K562 (cell line): Measurements from ENCODE around the gene SCPEP1. TPM values are rescaled to one million over a fixed set of nuclear protein-coding genes. Genes with fewer than 3 reads are reported as not detected.

ENCODE experiments used
- ATAC-seq: fragments of 200-7000 bp; cut with Tn5 transposase; 3 replicates; pipeline ENCODE4 v1.9.1; 2020; ENCODE audit warnings: moderate library complexity
- BruUV-seq: library from RNA; stranded (reverse); fragments of 400-500 nt; replicated peaks from 2 replicates; lab custom pipeline; 2021; lab: Mats Ljungman, UMichigan
- CTCF ChIA-PET: fragments of 300-600 bp; formaldehyde crosslinking; extraction: SDS; loops from one replicate; lab custom pipeline; 2021; ENCODE audit warnings: low intra/inter-chr PET ratio; lab: Yijun Ruan, JAX
- POLR2A ChIA-PET: fragments of 300-600, 350-650 bp; sonication (Branson Sonifier 250); formaldehyde crosslinking; extraction: SDS; loops from one replicate; lab custom pipeline; 2021; ENCODE audit warnings: antibody characterized with exemption, inconsistent platforms; lab: Yijun Ruan, JAX
- DNase-seq, 4 experiments: peaks; one replicate each; pipeline versions ENCODE4 v3.0.0 to v3.0.0-alpha.2; 2011 to 2018; ENCODE audit warnings: low spot score in 3 of 4, mixed read lengths in 3 of 4; ENCODE audit errors: extremely low read depth in 1 of 4
- FAIRE-seq: peaks from 2 replicates; lab custom pipeline; 2011; peaks lifted over from hg19 to GRCh38; lab: Jason Lieb, UNC
- H2AFZ ChIP-seq: 2 replicates; pipeline ENCODE4 v1.6.0; 2011; ENCODE audit warnings: low read depth, low read length, control low read depth, inconsistent platforms
- H3K27ac ChIP-seq: fragments of 200-600 bp; 3 replicates; pipeline ENCODE4 v1.8.0; 2011; ENCODE audit warnings: low read depth, mild to moderate bottlenecking, control low read depth, inconsistent platforms, low read length, moderate library complexity, mixed read lengths; ENCODE audit errors: extremely low read depth
- H3K27me3 ChIP-seq, 2 experiments: fragments of 300-600 bp in 1 of 2; 2 replicates in 1 of 2; 3 replicates in 1 of 2; pipeline versions ENCODE4 v1.6.0 to v1.8.0; 2011; ENCODE audit warnings: inconsistent platforms in 2 of 2, low read length in 2 of 2, mild to moderate bottlenecking in 1 of 2, mixed read lengths in 1 of 2, moderate library complexity in 1 of 2; ENCODE audit not compliant: control insufficient read depth in 2 of 2, insufficient read depth in 2 of 2
- H3K36me3 ChIP-seq: fragments of 300-600 bp; 3 replicates; pipeline ENCODE4 v1.8.0; 2011; ENCODE audit warnings: mild to moderate bottlenecking, low read length, inconsistent platforms; ENCODE audit not compliant: control insufficient read depth, insufficient read depth
- H3K4me1 ChIP-seq, 2 experiments: fragments of 200-600 bp in 1 of 2; replicated peaks in 1 of 2; 2 replicates in 1 of 2; 3 replicates in 1 of 2; pipeline versions ENCODE4 v1.5.1 to v1.8.0; 2011; ENCODE audit warnings: inconsistent platforms in 2 of 2, low read length in 2 of 2, mild to moderate bottlenecking in 1 of 2, mixed read lengths in 1 of 2, moderate library complexity in 1 of 2; ENCODE audit not compliant: control insufficient read depth in 2 of 2, insufficient read depth in 2 of 2
- H3K4me2 ChIP-seq: 2 replicates; pipeline ENCODE4 v1.6.1; 2011; ENCODE audit warnings: low read length, control low read depth, inconsistent platforms, mixed read lengths; ENCODE audit not compliant: insufficient read depth
- H3K4me3 ChIP-seq: fragments of 200-600 bp; sonication (generic), shearing (Covaris generic); 2 replicates; pipeline ENCODE4 v1.5.1; 2016; ENCODE audit warnings: control low read depth, inconsistent platforms
- H3K79me2 ChIP-seq: fragments of 200-600 bp; 3 replicates; pipeline ENCODE4 v1.8.0; 2011; ENCODE audit warnings: low read length, inconsistent platforms; ENCODE audit not compliant: control insufficient read depth, insufficient read depth
- H3K9ac ChIP-seq, 2 experiments: 2 replicates each; pipeline versions ENCODE4 v1.6.0 to v1.6.1; 2011; ENCODE audit warnings: low read depth in 2 of 2, low read length in 2 of 2, control low read depth in 1 of 2, inconsistent platforms in 1 of 2, mild to moderate bottlenecking in 1 of 2, mixed read lengths in 1 of 2; ENCODE audit not compliant: insufficient read depth in 1 of 2
- H3K9me1 ChIP-seq: one replicate; pipeline ENCODE4 v1.6.0; 2011; ENCODE audit warnings: inconsistent platforms, mild to moderate bottlenecking, low read length, moderate library complexity; ENCODE audit not compliant: control insufficient read depth, insufficient read depth
- H3K9me3 ChIP-seq: replicated peaks from 2 replicates; pipeline ENCODE4 v1.5.1; 2011; ENCODE audit warnings: low read depth, low read length, inconsistent platforms; ENCODE audit not compliant: control insufficient read depth, insufficient read depth
- H4K20me1 ChIP-seq: replicated peaks from 2 replicates; pipeline ENCODE4 v1.6.1; 2011; ENCODE audit warnings: low read length, inconsistent platforms, mixed read lengths; ENCODE audit not compliant: control insufficient read depth, insufficient read depth
- USF1 ChIP-seq: sonication (generic); formaldehyde crosslinking; IDR thresholded peaks from 2 replicates; pipeline ENCODE4 v1.9.0; 2022; ENCODE audit warnings: mild to moderate bottlenecking, missing genetic modification reagents
- ZNF431 ChIP-seq: sonication (generic); formaldehyde crosslinking; IDR thresholded peaks from 2 replicates; pipeline ENCODE4 v1.8.0; 2022; ENCODE audit warnings: mild to moderate bottlenecking, missing genetic modification reagents
- ZNF830 ChIP-seq: fragments of 250-450 bp; sonication (Bioruptor Pico); IDR thresholded peaks from 2 replicates; pipeline ENCODE4 v1.5.0; 2021; ENCODE audit warnings: mild to moderate bottlenecking
- WGBS: fragments of 100-300 bp; shearing (Covaris generic); methylation state at CpG from one replicate; pipeline ENCODE4 v1.1.6; 2016; ENCODE audit warnings: low coverage, mixed read lengths; ENCODE audit not compliant: insufficient coverage; ENCODE audit errors: missing lambda C conversion rate; 5-methylcytosine and 5-hydroxymethylcytosine counted together
- in situ Hi-C: fragments of 300-500 bp; cut with MboI; formaldehyde crosslinking; loops from 4 replicates; pipeline ENCODE4 v1.15.0; 2018; ENCODE audit warnings: inconsistent platforms, mixed read lengths
- intact Hi-C: fragments of 100-400 bp; cut with micrococcal nuclease; formaldehyde crosslinking; loops from 2 replicates; pipeline ENCODE4 v1.14.2; 2022
- polyA plus RNA-seq, 8 experiments: library from polyadenylated mRNA; depleted of rRNA in 4 of 8; stranded (reverse) in 5 of 8; unstranded in 3 of 8; fragments of >200 nt; fragmentation: Nextera tagmentation in 2 of 8; fragmentation: Illumina TruSeq in 1 of 8; extraction: Ambion mirVana in 2 of 8; extraction: Trizol in 1 of 8; gene quantifications; 2 replicates each; pipeline versions ENCODE4 v1.2.1 to v1.2.3, GENCODE V29; 2011 to 2014; ENCODE audit warnings: inconsistent platforms in 1 of 8, missing spikeins in 1 of 8
- total RNA-seq, 7 experiments: library from RNA; depleted of rRNA in 6 of 7; stranded (reverse); fragments of >200 nt in 6 of 7; fragmentation: Illumina TruSeq in 2 of 7; extraction: Trizol in 2 of 7; gene quantifications; 2 replicates each; pipeline versions ENCODE4 v1.2.1 to v1.2.3, GENCODE V29; 2011 to 2021; ENCODE audit warnings: low replicate concordance in 1 of 7
- TF ChIP-seq, protein P1 (sequence below): sonication (generic); formaldehyde crosslinking; IDR thresholded peaks from 2 replicates; pipeline ENCODE4 v1.5.0; 2020; ENCODE audit warnings: missing genetic modification reagents
- TF ChIP-seq, protein P2 (sequence below): sonication (generic); formaldehyde crosslinking; IDR thresholded peaks from 2 replicates; pipeline ENCODE4 v1.8.0; 2022; ENCODE audit warnings: missing genetic modification reagents, mild to moderate bottlenecking, borderline replicate concordance

The SCPEP1 gene
- total and polyA plus RNA-seq, 9 of the 15 experiments (the other 6 are each of a cell fraction or from before 2014, with no cell fraction given) = 5.1 to 14.8 (median 7.2) TPM

GRCh38 chr17:57032343-57032742 is 54.4 kb downstream of the SCPEP1 start:
- WGBS = 40% methylated on average over 8 of the region's 8 CpGs

More at GRCh38 chr17:57032343-57032742, 54.4 kb downstream of the SCPEP1 start:
- Histone ChIP-seq H3K4me2 (no peak overlapping the region), H3K4me1 (peaks cover 3% of the 10 kb centered on the region in 2 experiments; a peak in 2 of 5 replicates), H4K20me1 (no peaks in the 10 kb centered on the region), H3K27ac (no peak overlapping the region), H3K9ac (no peak overlapping the region), H3K79me2 (no peaks in the 10 kb centered on the region), H3K9me1 (no peaks in the 10 kb centered on the region)
- no TSS peak for BruUV-seq
- intact Hi-C loops = no loop called here
- POLR2A ChIA-PET = interaction anchor here (1.3 kb wide), 1 partner anchor 54 kb away, joined by 4 read pairs; the partner anchor contains the start of gene SCPEP1
- ATAC-seq = no peak
- CTCF ChIA-PET = no interaction called here
- no peak for FAIRE-seq
- in situ Hi-C loops = no loop called here
- TF ChIP-seq, protein P1, sequence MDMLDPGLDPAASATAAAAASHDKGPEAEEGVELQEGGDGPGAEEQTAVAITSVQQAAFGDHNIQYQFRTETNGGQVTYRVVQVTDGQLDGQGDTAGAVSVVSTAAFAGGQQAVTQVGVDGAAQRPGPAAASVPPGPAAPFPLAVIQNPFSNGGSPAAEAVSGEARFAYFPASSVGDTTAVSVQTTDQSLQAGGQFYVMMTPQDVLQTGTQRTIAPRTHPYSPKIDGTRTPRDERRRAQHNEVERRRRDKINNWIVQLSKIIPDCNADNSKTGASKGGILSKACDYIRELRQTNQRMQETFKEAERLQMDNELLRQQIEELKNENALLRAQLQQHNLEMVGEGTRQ = peak; percentile 45
- TF ChIP-seq, protein P2, sequence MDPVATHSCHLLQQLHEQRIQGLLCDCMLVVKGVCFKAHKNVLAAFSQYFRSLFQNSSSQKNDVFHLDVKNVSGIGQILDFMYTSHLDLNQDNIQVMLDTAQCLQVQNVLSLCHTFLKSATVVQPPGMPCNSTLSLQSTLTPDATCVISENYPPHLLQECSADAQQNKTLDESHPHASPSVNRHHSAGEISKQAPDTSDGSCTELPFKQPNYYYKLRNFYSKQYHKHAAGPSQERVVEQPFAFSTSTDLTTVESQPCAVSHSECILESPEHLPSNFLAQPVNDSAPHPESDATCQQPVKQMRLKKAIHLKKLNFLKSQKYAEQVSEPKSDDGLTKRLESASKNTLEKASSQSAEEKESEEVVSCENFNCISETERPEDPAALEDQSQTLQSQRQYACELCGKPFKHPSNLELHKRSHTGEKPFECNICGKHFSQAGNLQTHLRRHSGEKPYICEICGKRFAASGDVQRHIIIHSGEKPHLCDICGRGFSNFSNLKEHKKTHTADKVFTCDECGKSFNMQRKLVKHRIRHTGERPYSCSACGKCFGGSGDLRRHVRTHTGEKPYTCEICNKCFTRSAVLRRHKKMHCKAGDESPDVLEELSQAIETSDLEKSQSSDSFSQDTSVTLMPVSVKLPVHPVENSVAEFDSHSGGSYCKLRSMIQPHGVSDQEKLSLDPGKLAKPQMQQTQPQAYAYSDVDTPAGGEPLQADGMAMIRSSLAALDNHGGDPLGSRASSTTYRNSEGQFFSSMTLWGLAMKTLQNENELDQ (CRISPR knock-in tag) = no peak
- TF ChIP-seq USF1 (CRISPR knock-in tag) (peak; percentile 39), ZNF431 (CRISPR knock-in tag) (no peak), ZNF830 (no peak)
- TF ChIP-seq, all 486 proteins: peak for 2
- H3K27me3 ChIP-seq = peaks cover 0 to 5% of the 10 kb centered on the region in 2 experiments; a peak in 1 of 5 replicates
- peak overlapping the region; percentile 66 for H2AFZ ChIP-seq
- no peak for DNase-seq
- no peaks in the 10 kb centered on the region for H3K36me3 ChIP-seq
- no peak overlapping the region for H3K4me3 ChIP-seq
- H3K9me3 ChIP-seq = no peaks in the 10 kb centered on the region; the same call in 1 of the 2 replicates
